H1 (cell line): ENCODE measurements around the gene SECISBP2. TPM values are rescaled to one million over a fixed set of nuclear protein-coding genes. Genes with fewer than 3 reads are reported as not detected.

Experiments used
- CHD7 ChIP-seq: fragments of 300-600 bp; sonication (generic); IDR thresholded peaks from 2 replicates; pipeline ENCODE4 v1.7.1; 2012; ENCODE audit warnings: low read length, moderate library complexity, mild to moderate bottlenecking, inconsistent platforms; ENCODE audit not compliant: insufficient replicate concordance
- SUZ12 ChIP-seq: fragments of 200-600 bp; sonication (generic); IDR thresholded peaks from 2 replicates; pipeline ENCODE4 v1.6.1; 2012; ENCODE audit warnings: mild to moderate bottlenecking, inconsistent platforms, low read length, moderate library complexity, mixed read lengths
- TEAD4 ChIP-seq: IDR thresholded peaks from 2 replicates; pipeline ENCODE4 v1.6.1; 2012; ENCODE audit warnings: low read depth, low read length, inconsistent platforms, mixed read lengths
- ZNF274 ChIP-seq: IDR thresholded peaks from 2 replicates; pipeline ENCODE4 v1.7.0; 2012; ENCODE audit warnings: low read length, borderline replicate concordance; ENCODE audit errors: extremely low read depth
- polyA plus RNA-seq, 7 experiments: library from polyadenylated mRNA; depleted of rRNA in 3 of 7; stranded (reverse) in 5 of 7; unstranded in 2 of 7; fragments of >200 nt in 5 of 7; fragments of 200-250 nt in 2 of 7; gene quantifications; 1 replicate in 5 of 7; 2 replicates in 1 of 7; 4 replicates in 1 of 7; pipeline versions ENCODE4 v1.2.1 to v1.2.3, GENCODE V29; 2011 to 2013; ENCODE audit warnings: missing spikeins in 2 of 7, mixed read lengths in 2 of 7
- total RNA-seq: library from RNA; stranded (reverse); fragmentation: NEBNext Ultra II Directional; extraction: Animal tissue kit (Norgen Biotek cat#: 25700); gene quantifications from 2 replicates; pipeline ENCODE4 v1.2.1, GENCODE V29; 2021

SECISBP2 gene
- total and polyA plus RNA-seq, 2 of the 8 experiments (the other 6 are each of a cell fraction or from before 2014, with no cell fraction given), result 39.0 to 61.7 TPM

- no peak for TF ChIP-seq CHD7
- TF ChIP-seq SUZ12, result no peak
- no peak for TF ChIP-seq ZNF274
- TF ChIP-seq TEAD4, result no peak
Measured at GRCh38 chr9:89351584-89352300, 33.4 kb downstream of the SECISBP2 start (continued).
